C4-2B (cell line): ENCODE results near the gene MSX1.

Experiments used
- ZFX ChIP-seq: fragments of 450-650 bp; IDR thresholded peaks from 2 replicates; pipeline ENCODE4 v1.6.1; 2017
- TF ChIP-seq, protein P1 (sequence below): fragments of 450-650 bp; conservative IDR thresholded peaks from 2 replicates; pipeline ENCODE4 v1.5.1; 2017; ENCODE audit warnings: mild to moderate bottlenecking

DNA sequence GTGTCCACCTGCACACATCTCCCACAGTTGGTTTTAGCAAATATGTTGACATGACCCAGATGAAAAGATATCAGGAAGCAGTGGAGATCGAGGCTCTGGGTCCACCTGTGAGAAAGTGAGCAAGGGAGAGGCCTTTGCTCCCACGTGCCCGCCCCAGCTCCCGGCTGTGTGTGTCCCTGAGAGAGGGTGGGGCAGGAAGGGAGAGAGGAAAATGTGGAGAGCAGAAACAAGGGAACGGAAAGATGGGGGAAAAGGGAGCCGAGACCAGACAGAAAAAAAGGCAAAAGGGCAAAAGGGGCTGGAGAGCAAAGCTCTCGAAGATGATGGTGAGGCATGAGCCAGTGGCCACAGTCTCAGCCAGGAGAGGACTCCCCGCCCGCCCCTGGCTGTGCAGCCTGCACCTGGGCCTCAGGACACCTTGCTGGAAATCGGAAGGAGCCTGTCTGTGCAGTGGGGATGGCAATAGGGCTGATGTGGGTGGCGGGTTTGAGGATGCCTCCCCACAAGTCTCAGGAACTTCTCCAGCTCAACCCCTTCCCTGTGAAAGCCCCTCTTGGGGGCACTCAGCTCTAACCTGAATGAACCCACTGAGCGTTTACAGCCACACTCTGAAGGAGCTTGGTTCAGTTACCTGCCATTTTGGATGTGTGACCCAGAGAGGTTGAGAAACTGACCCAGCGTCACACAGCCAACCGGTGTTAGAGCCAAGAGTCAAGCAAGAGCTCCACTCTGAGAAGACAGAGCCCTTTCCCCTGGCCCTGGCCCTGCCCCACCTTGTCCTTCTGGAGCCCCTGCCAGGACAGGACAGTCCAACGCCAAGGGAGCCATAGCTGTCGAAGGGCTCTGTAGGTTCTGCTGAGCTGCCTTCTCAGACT lies 20.3 kb upstream of the MSX1 start:
- TF ChIP-seq, protein P1, sequence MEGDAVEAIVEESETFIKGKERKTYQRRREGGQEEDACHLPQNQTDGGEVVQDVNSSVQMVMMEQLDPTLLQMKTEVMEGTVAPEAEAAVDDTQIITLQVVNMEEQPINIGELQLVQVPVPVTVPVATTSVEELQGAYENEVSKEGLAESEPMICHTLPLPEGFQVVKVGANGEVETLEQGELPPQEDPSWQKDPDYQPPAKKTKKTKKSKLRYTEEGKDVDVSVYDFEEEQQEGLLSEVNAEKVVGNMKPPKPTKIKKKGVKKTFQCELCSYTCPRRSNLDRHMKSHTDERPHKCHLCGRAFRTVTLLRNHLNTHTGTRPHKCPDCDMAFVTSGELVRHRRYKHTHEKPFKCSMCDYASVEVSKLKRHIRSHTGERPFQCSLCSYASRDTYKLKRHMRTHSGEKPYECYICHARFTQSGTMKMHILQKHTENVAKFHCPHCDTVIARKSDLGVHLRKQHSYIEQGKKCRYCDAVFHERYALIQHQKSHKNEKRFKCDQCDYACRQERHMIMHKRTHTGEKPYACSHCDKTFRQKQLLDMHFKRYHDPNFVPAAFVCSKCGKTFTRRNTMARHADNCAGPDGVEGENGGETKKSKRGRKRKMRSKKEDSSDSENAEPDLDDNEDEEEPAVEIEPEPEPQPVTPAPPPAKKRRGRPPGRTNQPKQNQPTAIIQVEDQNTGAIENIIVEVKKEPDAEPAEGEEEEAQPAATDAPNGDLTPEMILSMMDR = no peak
- TF ChIP-seq ZFX = no peak
